ENCODE measurements around the gene TOR1B. TPM values are rescaled to one million over a fixed set of nuclear protein-coding genes. Genes with fewer than 3 reads are reported as not detected.

The TOR1B gene
- total and polyA plus RNA-seq, 2 donors from 2014 or later: 10.1 to 21.4 TPM

GRCh38 chr9:129826344-129826743 is 23.4 kb downstream of the TOR1B start:
- DNase-seq (no peak), FAIRE-seq (no peak)
- no peak for TF ChIP-seq CTCF (IDR thresholded peaks at IDR 0.05; ENCODE audit: borderline replicate concordance, extremely low read depth, insufficient read depth)
- H3K27me3 ChIP-seq (ENCODE audit: control insufficient read depth, insufficient read depth, low read length): no peaks in the 10 kb centered on the region
- peaks cover 0 to 5% (median 0%) of the 10 kb centered on the region in 3 donors for H3K4me1 ChIP-seq (ENCODE audit: control insufficient read depth in 2 of 3, insufficient read depth in 2 of 3, low read depth in 1 of 3, low read length in 3 of 3)
- intact Hi-C loops (cut with DNase I): no loop called here
- no peak overlapping the region for H3K4me3 ChIP-seq (ENCODE audit: low read length in 3 of 3)
- peaks cover 0 to 37% (median 18%) of the 10 kb centered on the region in 3 donors for H3K36me3 ChIP-seq (ENCODE audit: control insufficient read depth in 2 of 3, insufficient read depth in 3 of 3, low read length in 3 of 3)
- H3K9me3 ChIP-seq (ENCODE audit: control insufficient read depth in 2 of 3, insufficient read depth in 1 of 3, low read length in 3 of 3): no peaks in the 10 kb centered on the region
- no peak overlapping the region for H3K27ac ChIP-seq (ENCODE audit: low read depth in 2 of 2, low read length in 2 of 2)
- H3K9ac ChIP-seq (ENCODE audit: low read length in 3 of 3): no peak overlapping the region

- no peak for FAIRE-seq
- peaks cover 0 to 5% (median 0%) of the 10 kb centered on the region in 3 donors for H3K4me1 ChIP-seq (ENCODE audit: control insufficient read depth in 2 of 3, insufficient read depth in 2 of 3, low read depth in 1 of 3, low read length in 3 of 3)
- DNase-seq: no peak
- intact Hi-C loops (cut with DNase I): no loop called here
- TF ChIP-seq CTCF (IDR thresholded peaks at IDR 0.05; ENCODE audit: borderline replicate concordance, extremely low read depth, insufficient read depth): no peak
- no peaks in the 10 kb centered on the region for H3K27me3 ChIP-seq (ENCODE audit: control insufficient read depth, insufficient read depth, low read length)
- no peak overlapping the region for H3K4me3 ChIP-seq (ENCODE audit: low read length in 3 of 3)
- H3K27ac ChIP-seq (ENCODE audit: low read depth in 2 of 2, low read length in 2 of 2): no peak overlapping the region
- H3K36me3 ChIP-seq (ENCODE audit: control insufficient read depth in 2 of 3, insufficient read depth in 3 of 3, low read length in 3 of 3): peaks cover under 1 to 41% (median 18%) of the 10 kb centered on the region in 3 donors
- H3K9me3 ChIP-seq (ENCODE audit: control insufficient read depth in 2 of 3, insufficient read depth in 1 of 3, low read length in 3 of 3): no peaks in the 10 kb centered on the region
- H3K9ac ChIP-seq (ENCODE audit: low read length in 3 of 3): no peak overlapping the region
Measured at GRCh38 chr9:129826759-129827158, 23.8 kb downstream of the TOR1B start.

- Histone ChIP-seq H3K27ac (ENCODE audit: low read depth in 2 of 2, low read length in 2 of 2) (no peak overlapping the region), H3K4me1 (ENCODE audit: control insufficient read depth in 2 of 3, insufficient read depth in 2 of 3, low read depth in 1 of 3, low read length in 3 of 3) (peaks cover 0 to 1% (median 0%) of the 10 kb centered on the region in 3 donors), H3K36me3 (ENCODE audit: control insufficient read depth in 2 of 3, insufficient read depth in 3 of 3, low read length in 3 of 3) (peaks cover 4 to 49% (median 20%) of the 10 kb centered on the region in 3 donors), H3K9me3 (ENCODE audit: control insufficient read depth in 2 of 3, insufficient read depth in 1 of 3, low read length in 3 of 3) (no peaks in the 10 kb centered on the region), H3K4me3 (ENCODE audit: low read length in 3 of 3) (no peak overlapping the region), H3K27me3 (ENCODE audit: control insufficient read depth, insufficient read depth, low read length) (no peaks in the 10 kb centered on the region), H3K9ac (ENCODE audit: low read length in 3 of 3) (no peak overlapping the region)
- DNase-seq (no peak), FAIRE-seq (no peak)
- TF ChIP-seq CTCF (IDR thresholded peaks at IDR 0.05; ENCODE audit: borderline replicate concordance, extremely low read depth, insufficient read depth): no peak
- intact Hi-C loops (cut with DNase I): no loop called here
Measured at GRCh38 chr9:129828051-129828450, 25.1 kb downstream of the TOR1B start.

- no peak overlapping the region for H3K4me3 ChIP-seq (ENCODE audit: low read length in 3 of 3)
- no peak overlapping the region for H3K27ac ChIP-seq (ENCODE audit: low read depth in 2 of 2, low read length in 2 of 2)
- TF ChIP-seq CTCF (IDR thresholded peaks at IDR 0.05; ENCODE audit: borderline replicate concordance, extremely low read depth, insufficient read depth): no peak
- H3K27me3 ChIP-seq (ENCODE audit: control insufficient read depth, insufficient read depth, low read length): no peaks in the 10 kb centered on the region
- H3K9ac ChIP-seq (ENCODE audit: low read length in 3 of 3): no peak overlapping the region
- H3K4me1 ChIP-seq (ENCODE audit: control insufficient read depth in 2 of 3, insufficient read depth in 2 of 3, low read depth in 1 of 3, low read length in 3 of 3): peaks cover 0 to 4% (median 0%) of the 10 kb centered on the region in 3 donors
- H3K9me3 ChIP-seq (ENCODE audit: control insufficient read depth in 2 of 3, insufficient read depth in 1 of 3, low read length in 3 of 3): no peaks in the 10 kb centered on the region
- intact Hi-C loops (cut with DNase I): no loop called here
- FAIRE-seq (no peak), DNase-seq (no peak)
- H3K36me3 ChIP-seq (ENCODE audit: control insufficient read depth in 2 of 3, insufficient read depth in 3 of 3, low read length in 3 of 3): peaks cover 5 to 53% (median 20%) of the 10 kb centered on the region in 3 donors
Measured at GRCh38 chr9:129828969-129829368, 26.0 kb downstream of the TOR1B start.

All from kidney (tissue), 14 donors.